Inferior parietal cortex (tissue), 1 donor: Measurements from ENCODE around the gene MAP3K9.
"Not testable (repeated sequence)": the region's sequence is repeated elsewhere in the genome, so short reads cannot be mapped to it uniquely, and the experiment has no call there.

ENCODE experiments used
- DNase-seq: peaks from one replicate; pipeline ENCODE4 v3.0.0-alpha.2; 2016; ENCODE audit errors: extremely low spot score

The MAP3K9 gene

DNA sequence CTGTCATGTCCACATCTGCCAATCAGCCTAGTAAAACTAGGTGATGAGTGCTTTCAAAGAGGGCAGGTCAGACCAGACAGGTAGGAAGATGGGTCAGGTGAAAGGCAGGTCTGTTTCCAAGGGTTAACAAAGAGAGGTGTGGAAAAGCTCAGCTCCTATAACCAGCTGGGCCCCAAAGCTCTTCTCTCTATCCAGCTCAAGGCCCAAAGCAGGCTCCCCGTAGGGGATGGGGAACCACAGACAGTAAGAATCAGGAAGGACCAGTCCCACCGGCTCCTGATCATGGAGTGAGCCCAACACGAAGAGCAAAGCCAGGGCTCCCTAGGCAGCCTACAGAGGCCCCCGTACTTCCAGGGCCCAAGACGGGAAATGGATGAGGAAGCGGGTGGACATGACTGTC lies 84.4 kb downstream of the MAP3K9 start:
- no peak for DNase-seq

DNA sequence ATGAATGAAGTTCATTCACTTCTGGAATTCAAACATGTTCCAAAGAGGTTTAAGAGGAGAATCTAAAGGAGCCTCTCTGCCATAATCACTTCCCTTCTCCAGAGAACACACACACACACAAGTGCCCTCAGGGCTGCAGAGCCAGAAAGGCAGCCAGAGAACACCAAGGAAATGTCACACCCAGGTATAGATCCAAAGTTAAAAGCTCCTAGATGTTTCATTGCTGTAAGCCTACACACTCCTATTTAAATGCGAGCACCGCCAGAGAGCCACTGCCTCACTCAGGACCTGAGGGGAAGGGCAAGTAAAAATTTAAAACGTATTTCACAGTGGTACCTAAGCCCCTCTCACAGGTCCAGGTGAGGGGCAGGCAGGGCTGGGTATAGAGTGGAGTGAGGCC lies 85.2 kb downstream of the MAP3K9 start:
- DNase-seq: no peak

DNA sequence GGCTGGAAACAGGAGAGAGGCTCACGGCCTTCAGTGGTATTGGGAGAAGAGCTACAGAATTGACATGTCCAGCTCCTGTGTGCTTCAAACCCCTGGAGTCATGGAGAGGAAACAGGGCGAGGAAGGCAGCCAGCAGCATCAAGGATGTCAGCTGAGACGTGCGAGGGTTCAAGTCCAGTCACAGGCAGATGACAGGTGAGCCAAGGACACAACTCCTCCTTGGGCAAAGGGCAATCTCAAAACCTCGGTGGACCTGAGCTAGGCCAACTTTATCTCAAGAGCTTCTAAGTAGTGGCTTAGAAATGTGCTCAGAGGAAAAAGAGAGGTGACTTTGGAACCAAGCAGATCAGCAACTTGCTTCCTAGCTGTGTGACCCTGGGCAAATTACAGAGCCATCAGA lies 86.0 kb downstream of the MAP3K9 start:
- DNase-seq: no peak

DNA sequence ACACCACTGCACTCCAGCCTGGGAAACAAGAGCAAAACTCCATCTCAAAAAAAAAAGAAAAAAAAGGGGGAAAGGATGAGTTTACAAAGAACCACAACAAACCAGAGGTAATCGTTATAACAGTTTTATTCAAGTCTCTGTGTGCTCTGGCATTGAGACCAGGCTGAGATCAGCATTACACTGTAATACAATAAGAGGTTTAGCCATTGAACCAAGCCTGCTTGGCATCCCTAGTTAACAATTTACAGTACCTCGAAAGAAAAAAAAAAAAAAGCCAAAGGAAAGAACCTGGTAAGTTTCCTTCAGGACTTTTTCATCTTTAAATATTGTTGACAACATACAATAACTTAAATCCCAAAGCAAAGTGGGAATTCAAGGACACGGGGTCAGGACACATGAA lies 86.9 kb downstream of the MAP3K9 start:
- DNase-seq: no peak

DNA sequence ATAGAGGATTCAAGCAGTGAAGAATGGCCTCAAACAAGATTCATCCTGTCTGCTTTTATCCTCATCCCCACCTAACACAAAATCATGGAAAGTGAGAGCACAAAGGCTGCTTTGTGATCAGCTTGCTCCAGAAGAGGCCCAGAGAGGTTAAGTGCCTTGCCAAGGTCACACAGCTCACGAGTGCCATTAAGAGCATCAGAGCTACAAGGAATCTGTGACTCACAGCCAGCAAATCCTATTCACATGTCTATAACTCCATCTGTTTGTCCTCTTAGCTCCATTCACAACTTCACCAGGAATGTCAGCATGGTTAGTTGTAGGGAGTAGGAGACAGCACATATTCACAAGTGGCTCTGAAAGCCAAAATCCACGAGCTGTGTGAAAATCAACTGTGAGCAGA lies 87.8 kb downstream of the MAP3K9 start:
- no peak for DNase-seq

DNA sequence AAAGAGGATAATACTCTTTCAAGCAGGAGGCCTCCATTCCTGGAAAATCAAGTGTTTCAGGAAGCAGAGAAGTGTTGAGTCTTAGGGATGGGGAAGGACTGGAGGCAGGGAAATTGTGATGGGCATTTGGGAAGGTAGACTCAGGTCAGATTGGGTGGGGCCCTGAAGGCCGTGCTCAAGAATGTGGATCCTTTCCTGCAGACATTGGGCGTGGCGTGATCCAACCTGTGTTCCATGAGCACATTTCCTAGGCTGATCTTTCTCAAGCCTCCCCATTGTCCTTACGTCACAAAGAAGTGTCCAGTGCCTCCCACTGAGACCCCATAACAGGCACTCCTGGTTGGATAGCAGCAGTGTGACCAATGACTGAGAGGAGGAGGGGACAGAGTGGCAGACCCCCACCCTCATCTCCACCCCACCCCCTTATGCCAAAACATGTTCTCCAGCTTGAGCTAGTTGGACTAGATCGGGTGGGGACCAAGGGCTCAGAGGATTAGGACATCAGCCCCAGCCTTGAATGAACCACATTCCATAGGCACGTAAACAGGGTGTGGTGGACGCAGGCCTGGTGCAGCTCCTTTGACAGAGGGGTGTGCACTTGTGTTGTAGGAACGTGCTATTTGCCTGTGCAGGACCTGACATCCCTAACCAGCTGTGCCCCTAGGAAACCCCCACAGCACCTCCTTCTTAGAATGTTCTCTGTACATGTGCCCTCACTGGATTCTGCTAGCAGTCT lies 90.8 kb downstream of the MAP3K9 start:
- no peak for DNase-seq

DNA sequence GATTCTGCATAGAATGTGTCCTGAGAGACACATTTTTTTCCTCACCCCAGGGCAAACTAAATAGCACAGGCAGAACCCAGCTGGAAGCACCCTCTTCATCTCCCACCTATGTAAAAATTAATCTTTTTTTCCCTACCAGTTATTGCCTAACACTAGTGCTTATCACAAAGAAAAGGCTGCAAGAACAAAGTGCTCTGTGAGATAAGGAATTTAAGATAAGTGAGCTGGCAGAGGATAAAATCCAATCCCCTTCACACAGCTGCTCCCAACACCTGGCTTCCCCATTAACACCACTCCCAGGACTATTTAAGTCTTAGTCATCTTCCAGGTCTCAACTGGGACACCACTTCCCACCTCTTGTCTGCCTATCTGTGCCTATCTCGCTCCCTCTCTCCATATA lies 92.4 kb downstream of the MAP3K9 start:
- no peak for DNase-seq

DNA sequence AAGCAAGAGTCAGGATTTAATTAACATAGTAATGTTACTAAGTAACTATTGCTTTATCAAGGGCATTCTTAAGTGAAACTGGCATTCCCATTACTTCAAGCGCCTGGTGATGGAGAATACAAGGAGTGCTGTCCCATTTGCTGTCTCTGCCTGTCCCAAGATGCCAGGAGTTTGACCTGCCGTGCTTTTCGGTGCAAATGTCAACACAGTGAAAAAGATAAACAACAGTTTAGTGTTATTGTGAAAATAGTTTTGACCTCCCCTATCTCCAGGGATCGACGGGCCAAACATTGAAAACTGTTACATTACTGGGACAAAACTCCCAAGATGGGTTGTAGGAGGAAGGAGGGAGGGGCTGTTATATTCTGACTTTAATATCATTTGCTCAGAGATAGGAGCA lies 92.8 kb downstream of the MAP3K9 start:
- no peak for DNase-seq

DNA sequence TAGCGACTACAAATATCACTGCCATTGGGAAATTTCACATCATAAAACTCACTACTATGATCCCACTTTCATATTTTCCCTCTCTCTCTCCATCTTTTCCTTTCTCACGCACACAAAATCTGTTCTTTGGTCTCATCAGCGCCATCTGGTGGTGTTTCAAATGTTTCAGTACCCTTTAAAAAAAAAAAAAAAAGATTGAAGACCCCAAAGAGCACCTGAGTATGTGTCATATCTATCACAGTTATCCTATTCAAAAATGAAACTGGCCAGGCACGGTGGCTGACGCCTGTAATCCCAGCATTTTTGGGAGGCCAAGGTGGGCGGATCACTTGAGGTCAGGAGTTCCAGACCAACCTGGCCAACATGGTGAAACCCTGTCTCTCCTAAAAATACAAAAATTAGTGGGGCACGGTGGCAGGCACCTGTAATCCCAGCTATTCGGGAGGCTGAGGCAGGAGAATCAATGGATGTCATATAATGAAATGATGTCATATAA lies 95.2 kb downstream of the MAP3K9 start:
- DNase-seq: peak; percentile 66

DNA sequence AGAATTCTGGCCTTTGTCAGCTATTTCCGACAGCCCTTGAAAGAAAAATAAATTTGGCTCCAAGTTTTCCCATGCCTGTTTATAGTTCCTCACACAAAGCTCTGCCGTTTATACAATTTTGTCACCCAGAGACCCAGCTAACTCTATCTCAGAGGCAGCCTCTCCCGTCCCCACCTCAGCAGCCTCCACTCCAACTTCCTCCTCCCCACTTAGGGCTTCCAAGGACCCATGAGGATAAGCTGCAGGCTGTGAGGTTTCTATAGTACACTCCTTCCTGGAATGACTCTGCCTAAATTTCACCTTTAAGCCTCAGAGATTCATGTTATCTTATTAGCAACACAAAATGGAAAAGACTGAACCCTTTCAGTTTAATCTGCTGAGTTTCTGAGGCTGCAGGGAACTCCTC lies 95.8 kb downstream of the MAP3K9 start:
- no peak for DNase-seq

DNA sequence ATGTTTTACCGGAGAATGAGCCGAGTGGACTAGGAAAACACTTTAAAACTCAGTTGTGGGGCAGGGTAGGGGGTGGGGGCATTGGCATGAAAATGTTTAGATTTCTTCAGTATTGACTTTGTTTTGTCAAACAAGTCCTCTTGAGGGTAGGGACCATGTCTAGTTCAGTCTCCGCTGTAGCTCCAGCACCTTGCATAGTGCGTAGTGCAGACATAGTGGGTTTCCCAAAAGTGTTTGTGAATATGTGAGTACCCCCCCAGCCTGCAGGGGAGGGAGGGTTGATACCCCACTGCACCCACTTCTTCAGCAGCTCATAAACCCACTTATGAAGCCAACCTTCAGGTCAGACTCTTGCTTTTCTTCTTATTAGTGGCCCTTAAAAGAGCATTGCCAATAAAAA lies 96.2 kb downstream of the MAP3K9 start:
- no peak for DNase-seq

DNA sequence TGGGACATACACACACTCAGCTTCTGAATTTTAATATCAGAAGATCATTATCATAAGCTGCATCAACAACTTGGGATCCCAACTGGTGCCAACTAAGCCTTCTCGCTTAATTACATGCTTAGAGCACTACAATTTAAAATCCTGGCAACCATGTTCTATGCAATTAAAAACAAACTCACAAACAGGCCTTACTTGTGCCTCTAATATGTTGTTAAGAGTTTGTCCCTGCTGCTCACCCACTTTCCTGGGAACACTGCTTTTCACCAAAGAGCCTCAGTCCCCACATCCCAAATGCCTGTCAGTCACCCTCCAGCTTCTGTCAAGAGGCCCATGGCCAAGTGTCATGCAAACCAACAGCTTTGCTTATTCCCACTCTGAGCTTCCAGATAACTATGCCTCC lies 97.9 kb downstream of the MAP3K9 start:
- no peak for DNase-seq

DNA sequence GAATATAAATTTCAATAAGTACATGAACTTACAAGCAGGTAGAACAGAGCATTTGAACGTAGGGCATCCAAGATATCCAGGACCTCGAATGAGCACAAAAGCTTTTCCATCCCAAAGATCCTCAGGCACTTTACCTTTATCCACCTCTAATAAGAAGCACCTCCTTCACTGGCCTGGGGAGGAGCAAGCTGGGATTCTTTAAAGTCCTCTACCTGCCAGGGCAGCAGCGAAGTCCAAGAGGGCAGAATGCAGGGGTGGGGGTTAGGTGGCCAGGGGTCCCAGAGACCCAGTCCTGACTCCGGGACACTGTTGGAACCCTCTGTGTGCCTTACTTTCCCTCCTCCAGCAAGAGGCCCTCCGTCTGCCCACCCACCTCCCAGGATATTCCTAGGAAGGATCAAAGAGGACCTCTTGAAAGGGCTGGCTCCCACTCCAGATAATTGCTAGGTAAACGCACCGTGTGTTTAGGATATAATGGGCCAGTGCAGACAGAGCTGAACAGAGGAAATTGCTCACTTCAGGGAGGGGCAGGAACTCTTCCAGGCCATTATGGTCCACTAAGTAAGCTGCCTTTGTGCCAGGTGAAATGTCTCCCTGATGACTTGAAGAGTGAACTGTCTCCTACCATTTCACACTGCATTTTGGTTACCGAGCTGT lies 99.5 kb downstream of the MAP3K9 start:
- no peak for DNase-seq

DNA sequence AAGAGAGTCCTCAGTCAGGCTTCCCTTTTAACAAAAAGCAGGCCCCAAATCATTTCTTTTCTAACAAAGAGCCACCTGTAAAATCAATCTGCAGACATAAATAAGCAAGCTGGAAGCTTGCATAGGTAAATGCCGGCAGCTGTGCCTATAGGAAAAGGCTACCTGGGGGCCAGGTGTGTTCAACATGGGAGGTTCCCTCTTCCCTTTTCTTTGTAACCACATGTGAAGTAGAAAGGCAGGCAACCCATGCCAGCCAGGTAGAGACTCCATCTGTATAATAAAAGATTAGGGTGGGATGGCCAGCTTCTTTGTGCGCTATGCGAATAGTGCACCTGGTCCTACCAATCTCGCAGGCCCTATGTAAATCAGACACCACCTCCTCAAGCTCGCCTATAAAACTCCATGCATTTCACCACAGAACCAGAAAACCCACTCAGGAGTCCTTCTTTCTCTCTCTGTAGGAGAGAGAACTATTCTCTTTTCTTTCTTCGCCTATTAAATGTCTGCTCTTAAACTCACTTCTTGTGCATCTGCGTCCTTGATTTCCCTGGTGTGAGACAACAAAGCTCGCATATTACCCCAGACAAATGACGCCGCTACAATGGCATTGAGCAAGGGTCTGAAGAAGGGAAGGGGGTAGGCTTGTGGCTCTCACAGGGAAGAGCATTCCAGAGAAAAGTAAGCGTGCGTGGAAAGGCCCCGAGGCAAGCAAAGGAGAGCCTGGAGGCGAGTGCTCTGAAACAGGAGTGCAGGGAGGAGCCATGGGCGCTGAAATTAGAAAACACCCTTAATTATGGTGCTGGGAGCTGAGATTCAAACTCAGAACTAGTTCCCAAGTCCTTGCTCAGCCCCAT lies 100.4 kb downstream of the MAP3K9 start:
- no peak for DNase-seq

DNA sequence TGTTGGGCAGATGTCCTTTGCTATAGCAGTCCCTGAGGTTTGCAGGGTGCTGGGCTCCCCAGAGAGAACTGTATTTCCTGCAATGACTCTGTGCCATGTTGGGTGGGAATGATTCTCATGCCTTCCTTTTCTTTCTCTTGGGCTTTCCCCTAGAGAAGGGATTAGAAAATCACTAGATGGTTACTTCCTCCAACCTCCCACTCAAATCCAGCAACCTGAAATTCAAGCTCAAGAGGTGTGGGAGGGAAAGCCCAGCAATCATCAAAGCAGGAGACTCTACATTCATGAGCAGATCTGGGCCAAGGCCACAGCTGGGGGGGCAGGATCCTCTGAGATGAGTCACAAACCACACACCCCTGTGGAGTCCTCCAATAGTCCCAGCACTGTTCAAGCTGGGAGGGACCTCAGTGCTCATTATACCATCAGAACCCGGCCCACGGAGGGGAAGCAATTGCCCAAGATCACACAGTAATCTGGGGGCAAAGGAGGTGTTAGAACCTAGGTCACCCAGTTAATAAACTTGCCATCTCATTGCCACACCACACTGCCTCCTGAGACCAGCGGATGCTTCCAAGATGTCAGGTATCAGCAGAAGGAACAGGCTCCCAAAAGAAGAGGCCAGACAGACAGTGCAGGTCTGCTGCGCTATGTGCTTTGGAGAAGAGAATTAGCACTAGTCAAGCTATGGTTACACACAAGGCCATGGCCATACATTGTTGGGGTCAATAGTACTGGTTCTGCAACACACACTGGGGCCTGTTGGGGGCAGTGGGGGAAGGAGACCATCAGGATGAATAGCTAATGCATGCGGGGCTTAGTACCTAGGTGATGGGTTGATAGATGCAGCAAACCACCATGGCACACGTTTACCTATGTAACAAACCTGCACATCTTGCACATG lies 101.9 kb downstream of the MAP3K9 start:
- no peak for DNase-seq

DNA sequence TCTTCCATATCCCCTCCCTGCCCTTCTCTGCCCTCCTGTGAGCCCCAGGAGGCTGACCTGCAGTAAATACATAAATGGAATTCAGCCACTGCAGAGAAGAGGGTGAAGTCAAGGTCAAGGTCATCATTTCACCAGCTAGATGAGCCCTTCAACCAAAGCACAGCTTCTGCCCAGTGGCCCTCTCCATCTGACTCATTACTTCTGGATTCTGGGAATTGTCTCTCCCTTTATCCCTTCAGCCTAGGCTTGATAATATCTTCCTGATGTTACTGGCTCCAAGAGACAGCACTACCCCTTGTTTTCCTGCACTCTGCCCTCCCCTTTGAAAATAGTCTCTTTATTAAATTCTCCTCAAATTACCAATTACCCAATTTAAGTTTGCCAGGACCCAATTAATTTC lies 103.1 kb downstream of the MAP3K9 start:
- DNase-seq: no peak

DNA sequence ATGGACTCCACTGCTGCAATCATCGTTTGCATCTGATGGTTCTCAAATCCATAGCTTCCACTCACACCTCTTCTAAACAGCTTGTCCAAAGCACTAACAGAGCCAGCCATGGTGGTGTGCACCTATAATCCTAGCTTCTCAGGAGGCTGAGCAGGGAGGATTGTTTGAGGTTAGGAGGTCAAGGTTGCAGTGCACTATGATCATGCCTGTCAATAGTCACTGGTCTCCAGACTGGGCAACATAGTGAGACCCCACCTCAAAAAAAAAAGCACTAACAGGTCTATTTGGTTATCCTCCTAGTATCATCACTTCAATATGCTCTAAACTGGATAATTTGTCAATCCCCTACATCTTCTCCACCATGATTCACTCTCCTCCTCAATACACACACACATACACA lies 104.4 kb downstream of the MAP3K9 start:
- DNase-seq: no peak

DNA sequence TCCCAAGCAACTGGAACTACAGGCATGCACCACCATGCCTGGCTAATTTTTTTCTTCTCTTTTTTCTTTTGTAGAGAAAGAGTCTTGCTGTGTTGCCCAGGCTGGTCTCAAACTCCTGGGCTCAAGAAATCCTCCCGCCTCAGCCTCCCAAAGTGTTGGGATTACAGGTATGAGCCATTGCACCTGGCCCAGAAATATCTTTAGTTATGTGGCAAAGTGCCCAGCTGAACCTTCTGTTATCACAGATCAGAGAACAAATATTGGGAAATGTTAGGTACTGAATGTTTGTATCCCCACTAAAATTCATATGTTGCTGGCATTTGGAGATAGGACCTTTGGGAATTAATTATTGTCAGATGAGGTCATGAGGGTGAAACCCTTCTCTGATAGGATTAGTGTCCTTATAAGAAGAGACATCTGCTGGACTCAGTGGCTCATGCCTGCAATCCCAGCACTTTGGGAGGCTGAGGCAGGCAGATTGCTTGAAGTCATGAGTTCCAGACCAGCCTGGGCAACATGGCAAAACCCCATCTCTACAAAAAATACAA lies 105.6 kb downstream of the MAP3K9 start:
- DNase-seq: not testable (repeated sequence)

DNA sequence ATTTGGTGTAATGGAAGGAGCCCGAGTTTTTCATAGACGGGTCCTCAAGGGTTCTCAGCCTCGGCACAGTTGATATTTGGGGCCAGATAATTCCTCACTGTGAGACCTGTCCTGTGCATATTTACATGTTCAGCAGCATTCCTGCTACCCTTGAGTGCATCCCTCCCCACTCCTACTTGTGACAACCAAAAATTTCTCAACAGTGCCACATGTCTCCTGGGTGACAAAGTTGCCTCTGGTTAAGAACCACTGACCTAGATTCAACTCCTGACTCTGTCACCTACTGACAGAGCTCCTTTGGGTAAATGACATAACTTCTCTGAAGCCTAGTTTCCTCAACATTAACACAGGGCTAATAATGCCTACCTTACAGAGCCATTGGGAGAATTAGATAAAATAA lies 107.2 kb downstream of the MAP3K9 start:
- DNase-seq: no peak

DNA sequence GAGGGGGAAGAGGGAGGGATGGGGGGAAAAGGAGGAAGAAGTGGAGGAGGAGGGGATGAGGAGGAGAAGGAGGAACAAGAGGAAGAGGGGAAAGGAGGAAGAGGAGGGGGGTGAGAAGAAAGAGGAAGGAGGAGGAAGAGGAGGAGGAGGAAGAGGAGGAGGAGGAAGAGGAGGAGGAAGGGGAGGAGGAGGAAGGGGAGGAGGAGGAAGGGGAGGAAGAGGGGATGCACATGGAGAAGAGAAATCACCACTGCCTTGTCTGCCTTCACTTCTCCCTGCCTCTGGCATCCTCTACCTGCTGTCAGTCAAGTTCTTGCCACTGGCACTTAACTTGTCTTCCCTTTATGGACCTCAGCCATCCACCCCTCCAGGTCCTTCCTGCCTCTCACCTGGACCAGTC lies 107.7 kb downstream of the MAP3K9 start:
- no peak for DNase-seq

DNA sequence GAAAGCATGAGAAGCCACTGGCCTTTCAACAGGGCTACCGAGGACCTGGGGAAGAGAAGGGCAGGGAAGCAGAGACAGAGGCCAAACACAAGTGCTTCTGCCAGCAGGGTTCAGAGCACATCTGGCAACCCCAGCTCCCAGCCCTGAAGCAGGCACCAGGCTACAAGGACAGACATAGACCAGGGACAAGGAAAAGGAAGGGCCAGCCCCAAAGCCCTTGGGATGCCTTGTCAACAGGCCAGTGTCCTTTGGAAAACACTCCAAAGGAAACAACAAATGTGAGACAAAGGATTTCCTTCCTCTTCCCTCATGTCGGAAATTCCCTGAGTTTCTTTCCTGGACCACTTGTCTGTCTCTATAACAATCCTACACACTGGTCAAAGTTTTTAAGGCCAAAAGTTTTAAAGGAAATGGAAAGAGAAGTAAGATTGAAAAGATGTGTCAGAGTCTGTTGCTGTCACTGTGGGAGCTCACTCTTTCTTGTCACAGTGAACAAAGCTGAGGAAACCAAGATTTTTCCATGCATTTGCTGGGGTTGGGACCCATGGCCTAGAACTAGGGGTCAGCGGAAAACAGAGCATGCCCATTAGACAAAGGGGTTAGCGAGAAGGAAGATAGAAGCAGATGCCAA lies 108.2 kb downstream of the MAP3K9 start:
- DNase-seq: no peak
